Breast epithelium (tissue), 3 donors: Measurements from ENCODE around the gene PCDHA1.

ENCODE experiments used
- POLR2A ChIP-seq: fragments of 450-650 bp; IDR thresholded peaks from one replicate; pipeline ENCODE4 v1.6.1; 2016; ENCODE audit warnings: antibody characterized with exemption, mild to moderate bottlenecking, moderate library complexity
- TF ChIP-seq, protein P1 (sequence below), 3 donors: fragments of 450-650 bp; IDR thresholded peaks; one replicate each; pipeline ENCODE4 v1.5.1; 2016 to 2017; ENCODE audit warnings: antibody characterized with exemption in 3 of 3, mild to moderate bottlenecking in 3 of 3, moderate library complexity in 3 of 3

DNA sequence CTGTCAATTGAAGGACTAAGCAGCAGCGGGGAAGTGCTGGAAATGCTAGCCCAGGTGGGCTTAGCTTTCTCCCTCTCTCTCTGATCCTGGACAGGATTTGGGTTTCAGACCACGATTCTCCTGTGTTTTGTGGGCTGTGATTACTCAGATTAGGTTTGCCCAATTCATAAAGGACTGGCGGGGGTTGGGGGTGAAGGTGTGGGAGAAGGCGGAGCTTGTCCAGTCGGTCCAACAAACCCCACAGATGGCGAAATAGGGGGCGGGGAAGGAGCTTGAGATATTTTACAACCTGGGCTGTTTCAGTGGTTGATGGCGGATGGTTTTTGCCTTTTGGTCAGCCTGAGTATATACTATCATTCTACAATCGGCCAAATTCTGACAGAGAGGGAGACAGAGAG is 215.5 kb downstream of the PCDHA1 start:
- TF ChIP-seq, protein P1, sequence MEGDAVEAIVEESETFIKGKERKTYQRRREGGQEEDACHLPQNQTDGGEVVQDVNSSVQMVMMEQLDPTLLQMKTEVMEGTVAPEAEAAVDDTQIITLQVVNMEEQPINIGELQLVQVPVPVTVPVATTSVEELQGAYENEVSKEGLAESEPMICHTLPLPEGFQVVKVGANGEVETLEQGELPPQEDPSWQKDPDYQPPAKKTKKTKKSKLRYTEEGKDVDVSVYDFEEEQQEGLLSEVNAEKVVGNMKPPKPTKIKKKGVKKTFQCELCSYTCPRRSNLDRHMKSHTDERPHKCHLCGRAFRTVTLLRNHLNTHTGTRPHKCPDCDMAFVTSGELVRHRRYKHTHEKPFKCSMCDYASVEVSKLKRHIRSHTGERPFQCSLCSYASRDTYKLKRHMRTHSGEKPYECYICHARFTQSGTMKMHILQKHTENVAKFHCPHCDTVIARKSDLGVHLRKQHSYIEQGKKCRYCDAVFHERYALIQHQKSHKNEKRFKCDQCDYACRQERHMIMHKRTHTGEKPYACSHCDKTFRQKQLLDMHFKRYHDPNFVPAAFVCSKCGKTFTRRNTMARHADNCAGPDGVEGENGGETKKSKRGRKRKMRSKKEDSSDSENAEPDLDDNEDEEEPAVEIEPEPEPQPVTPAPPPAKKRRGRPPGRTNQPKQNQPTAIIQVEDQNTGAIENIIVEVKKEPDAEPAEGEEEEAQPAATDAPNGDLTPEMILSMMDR (IDR thresholded peaks at IDR 0.05): no peak
- TF ChIP-seq POLR2A: no peak
